Superior temporal gyrus (tissue), 1 donor: Measurements from ENCODE around the gene C13orf46.

ENCODE experiments used
- DNase-seq: peaks from one replicate; pipeline ENCODE4 v3.0.0-alpha.2; 2016; ENCODE audit errors: extremely low spot score

C13orf46 gene

GRCh38 chr13:113938246-113938645 lies 35.6 kb downstream of the C13orf46 start:
- DNase-seq: no peak

GRCh38 chr13:113937527-113938180 lies 36.2 kb downstream of the C13orf46 start:
- DNase-seq: no peak

- DNase-seq: no peak
These were observed 36.8 kb downstream of the C13orf46 start for GRCh38 chr13:113937073-113937472.

GRCh38 chr13:113936166-113936965 lies 37.5 kb downstream of the C13orf46 start:
- no peak for DNase-seq

- no peak for DNase-seq
These were observed 38.7 kb downstream of the C13orf46 start for GRCh38 chr13:113935001-113935844.

- DNase-seq: no peak
These were observed 39.3 kb downstream of the C13orf46 start for GRCh38 chr13:113934576-113934975.

- DNase-seq: no peak
These were observed 40.0 kb downstream of the C13orf46 start for GRCh38 chr13:113933901-113934300.

GRCh38 chr13:113931841-113932459 lies 41.9 kb downstream of the C13orf46 start:
- DNase-seq: no peak

- no peak for DNase-seq
These were observed 42.9 kb downstream of the C13orf46 start for GRCh38 chr13:113930671-113931637.

GRCh38 chr13:113929628-113930615 lies 44.0 kb downstream of the C13orf46 start:
- DNase-seq: no peak

- DNase-seq: peak; percentile 27
These were observed 44.9 kb downstream of the C13orf46 start for GRCh38 chr13:113928685-113929627.

GRCh38 chr13:113927661-113928581 lies 46.0 kb downstream of the C13orf46 start:
- DNase-seq: no peak

GRCh38 chr13:113926951-113927660 lies 46.8 kb downstream of the C13orf46 start:
- no peak for DNase-seq

GRCh38 chr13:113926301-113926761 lies 47.5 kb downstream of the C13orf46 start:
- no peak for DNase-seq

GRCh38 chr13:113924184-113924901 lies 49.5 kb downstream of the C13orf46 start:
- DNase-seq: no peak
